ENCODE data around the gene RFX3.
A peak's percentile ranks its signal among the peaks of the same experiment; 100 is the strongest.

- TF ChIP-seq CTCF (IDR thresholded peaks at IDR 0.05) = peak in 1 of 3 experiments; percentile 31
- no peak for TF ChIP-seq POLR2A (IDR thresholded peaks at IDR 0.05)
These were observed 84.5 kb downstream of the RFX3 start for GRCh38 chr9:3441197-3441816.
